ENCODE results near the gene DAB2IP. TPM values are rescaled to one million over a fixed set of nuclear protein-coding genes. Genes with fewer than 3 reads are reported as not detected.

The DAB2IP gene
- total and polyA plus RNA-seq, 2 donors (not counting 1 experiment from before 2014, with no cell fraction given), result 14.6 to 16.5 TPM

GRCh38 chr9:121650217-121651007 is 1.0 kb upstream of the DAB2IP start:
- DNase-seq (ENCODE audit: low read depth in 2 of 2), result peak; percentile 55
- H3K4me1 ChIP-seq (ENCODE audit: control insufficient read depth, extremely low read depth, insufficient read depth, low read length), result peaks cover 6% of the 10 kb centered on the region
- no peak overlapping the region for H3K27ac ChIP-seq (ENCODE audit: insufficient read depth, low read length)
- no peaks in the 10 kb centered on the region for H3K9me3 ChIP-seq (ENCODE audit: control insufficient read depth, insufficient read depth, low read depth, low read length)
- H3K4me3 ChIP-seq (replicated peaks in 1 of 4; ENCODE audit: control extremely low read depth in 1 of 4, insufficient read depth in 1 of 4, low read depth in 3 of 4, low read length in 4 of 4), result no peak overlapping the region
- no peak overlapping the region for H3K4me2 ChIP-seq (ENCODE audit: extremely low read depth, insufficient read depth, low read length)
- H3K27me3 ChIP-seq (ENCODE audit: control insufficient read depth, insufficient read depth, low read length), result peaks cover 37% of the 10 kb centered on the region
- TF ChIP-seq EZH2 (IDR thresholded peaks at IDR 0.05; ENCODE audit: low read length, missing control alignments) (no peak), CTCF (conservative IDR thresholded peaks at IDR 0.05 in 1 of 2, IDR thresholded peaks at IDR 0.05 in 1 of 2; ENCODE audit: low read depth in 1 of 2, low read length in 2 of 2) (no peak)
- H4K20me1 ChIP-seq (ENCODE audit: control insufficient read depth, extremely low read depth, insufficient read depth, low read length), result no peaks in the 10 kb centered on the region
- H3K9ac ChIP-seq (ENCODE audit: insufficient read depth, low read length), result no peak overlapping the region
- H3K36me3 ChIP-seq (ENCODE audit: control insufficient read depth, insufficient read depth, low read length), result no peaks in the 10 kb centered on the region
- H2AFZ ChIP-seq (ENCODE audit: low read length), result no peak overlapping the region
- H3K79me2 ChIP-seq (ENCODE audit: control insufficient read depth, insufficient read depth, low read length), result no peaks in the 10 kb centered on the region

- Histone ChIP-seq H2AFZ (ENCODE audit: low read length) (no peak overlapping the region), H4K20me1 (ENCODE audit: control insufficient read depth, extremely low read depth, insufficient read depth, low read length) (no peaks in the 10 kb centered on the region), H3K4me2 (ENCODE audit: extremely low read depth, insufficient read depth, low read length) (no peak overlapping the region), H3K27ac (ENCODE audit: insufficient read depth, low read length) (no peak overlapping the region), H3K36me3 (ENCODE audit: control insufficient read depth, insufficient read depth, low read length) (no peaks in the 10 kb centered on the region), H3K4me3 (replicated peaks in 1 of 4; ENCODE audit: control extremely low read depth in 1 of 4, insufficient read depth in 1 of 4, low read depth in 3 of 4, low read length in 4 of 4) (peak overlapping the region in 1 of 4 experiments; percentile 57), H3K9ac (ENCODE audit: insufficient read depth, low read length) (no peak overlapping the region), H3K27me3 (ENCODE audit: control insufficient read depth, insufficient read depth, low read length) (peaks cover 37% of the 10 kb centered on the region), H3K9me3 (ENCODE audit: control insufficient read depth, insufficient read depth, low read depth, low read length) (no peaks in the 10 kb centered on the region), H3K4me1 (ENCODE audit: control insufficient read depth, extremely low read depth, insufficient read depth, low read length) (peaks cover 6% of the 10 kb centered on the region), H3K79me2 (ENCODE audit: control insufficient read depth, insufficient read depth, low read length) (no peaks in the 10 kb centered on the region)
- DNase-seq (ENCODE audit: low read depth in 2 of 2), result no peak
- TF ChIP-seq EZH2 (IDR thresholded peaks at IDR 0.05; ENCODE audit: low read length, missing control alignments) (peak; percentile 78), CTCF (conservative IDR thresholded peaks at IDR 0.05 in 1 of 2, IDR thresholded peaks at IDR 0.05 in 1 of 2; ENCODE audit: low read depth in 1 of 2, low read length in 2 of 2) (no peak)
Observed at GRCh38 chr9:121651008-121651294, 483 bp upstream of the DAB2IP start.

- peaks cover 37% of the 10 kb centered on the region for H3K27me3 ChIP-seq (ENCODE audit: control insufficient read depth, insufficient read depth, low read length)
- H3K4me1 ChIP-seq (ENCODE audit: control insufficient read depth, extremely low read depth, insufficient read depth, low read length), result peaks cover 6% of the 10 kb centered on the region
- TF ChIP-seq EZH2 (IDR thresholded peaks at IDR 0.05; ENCODE audit: low read length, missing control alignments) (peak; percentile 86), CTCF (conservative IDR thresholded peaks at IDR 0.05 in 1 of 2, IDR thresholded peaks at IDR 0.05 in 1 of 2; ENCODE audit: low read depth in 1 of 2, low read length in 2 of 2) (no peak)
- H2AFZ ChIP-seq (ENCODE audit: low read length), result no peak overlapping the region
- no peaks in the 10 kb centered on the region for H3K9me3 ChIP-seq (ENCODE audit: control insufficient read depth, insufficient read depth, low read depth, low read length)
- H3K9ac ChIP-seq (ENCODE audit: insufficient read depth, low read length), result peak overlapping the region; percentile 4
- H3K79me2 ChIP-seq (ENCODE audit: control insufficient read depth, insufficient read depth, low read length), result no peaks in the 10 kb centered on the region
- no peaks in the 10 kb centered on the region for H3K36me3 ChIP-seq (ENCODE audit: control insufficient read depth, insufficient read depth, low read length)
- no peak overlapping the region for H3K27ac ChIP-seq (ENCODE audit: insufficient read depth, low read length)
- H3K4me3 ChIP-seq (replicated peaks in 1 of 4; ENCODE audit: control extremely low read depth in 1 of 4, insufficient read depth in 1 of 4, low read depth in 3 of 4, low read length in 4 of 4), result peak overlapping the region; percentile 19 to 57 (median 34)
- H3K4me2 ChIP-seq (ENCODE audit: extremely low read depth, insufficient read depth, low read length), result peak overlapping the region; percentile 86
- DNase-seq (ENCODE audit: low read depth in 2 of 2), result peak in 1 of 2 donors; percentile 23
- H4K20me1 ChIP-seq (ENCODE audit: control insufficient read depth, extremely low read depth, insufficient read depth, low read length), result no peaks in the 10 kb centered on the region
Observed at GRCh38 chr9:121652021-121652837, 795 bp downstream of the DAB2IP start.
